Vagina (tissue), 2 donors: ENCODE results near the gene ISG15. TPM values are rescaled to one million over a fixed set of nuclear protein-coding genes. Genes with fewer than 3 reads are reported as not detected.

Source experiments
- DNase-seq, 2 donors: peaks; one replicate each; pipeline ENCODE4 v3.0.0-alpha.2; 2017; ENCODE audit errors: extremely low spot score in 2 of 2
- H3K27ac ChIP-seq: fragments of 200-600 bp; sonication (generic); one replicate; pipeline ENCODE4 v1.5.1; 2019
- H3K27me3 ChIP-seq: fragments of 200-600 bp; sonication (generic); one replicate; pipeline ENCODE4 v1.5.1; 2019
- H3K36me3 ChIP-seq, 2 donors: fragments of 200-600 bp; sonication (generic); one replicate each; pipeline ENCODE4 v1.5.1; 2017 to 2019
- H3K4me1 ChIP-seq: fragments of 200-600 bp; sonication (generic); one replicate; pipeline ENCODE4 v1.5.1; 2019
- H3K4me3 ChIP-seq, 2 donors: fragments of 200-600 bp; sonication (generic); 1 replicate in 1 of 2; 2 replicates in 1 of 2; pipeline ENCODE4 v1.5.1; 2016 to 2019
- H3K9me3 ChIP-seq: fragments of 200-600 bp; sonication (generic); one replicate; pipeline ENCODE4 v1.5.1; 2019
- POLR2A ChIP-seq, 2 donors: fragments of 450-650 bp; IDR thresholded peaks; one replicate each; pipeline ENCODE4 v1.6.1; 2017; ENCODE audit warnings: antibody characterized with exemption in 2 of 2, mild to moderate bottlenecking in 2 of 2, moderate library complexity in 2 of 2
- POLR2AphosphoS5 ChIP-seq, 2 donors: sonication (generic); formaldehyde crosslinking; IDR thresholded peaks; one replicate each; pipeline ENCODE4 v1.9.0; 2017; ENCODE audit warnings: antibody characterized with exemption in 2 of 2, mild to moderate bottlenecking in 2 of 2, low read depth in 1 of 2; ENCODE audit not compliant: insufficient read depth in 1 of 2
- intact Hi-C: fragments of 100-400 bp; cut with DNase I; formaldehyde crosslinking; loops from one replicate; pipeline ENCODE4 v1.15.1; 2023
- total RNA-seq: library from RNA; depleted of rRNA; stranded (reverse); fragments of >200 nt; gene quantifications from one replicate; pipeline ENCODE4 v1.2.3, GENCODE V29; 2016
- TF ChIP-seq, protein P1 (sequence below), 3 experiments: fragments of 450-650 bp in 2 of 3; fragments of 200-600 bp in 1 of 3; sonication (generic) in 1 of 3; IDR thresholded peaks; one replicate each; pipeline ENCODE4 v1.5.1; 2017 to 2019; ENCODE audit warnings: antibody characterized with exemption in 3 of 3, mild to moderate bottlenecking in 2 of 3, moderate library complexity in 2 of 3

ISG15 gene
- 29.0 TPM for total RNA-seq

DNA sequence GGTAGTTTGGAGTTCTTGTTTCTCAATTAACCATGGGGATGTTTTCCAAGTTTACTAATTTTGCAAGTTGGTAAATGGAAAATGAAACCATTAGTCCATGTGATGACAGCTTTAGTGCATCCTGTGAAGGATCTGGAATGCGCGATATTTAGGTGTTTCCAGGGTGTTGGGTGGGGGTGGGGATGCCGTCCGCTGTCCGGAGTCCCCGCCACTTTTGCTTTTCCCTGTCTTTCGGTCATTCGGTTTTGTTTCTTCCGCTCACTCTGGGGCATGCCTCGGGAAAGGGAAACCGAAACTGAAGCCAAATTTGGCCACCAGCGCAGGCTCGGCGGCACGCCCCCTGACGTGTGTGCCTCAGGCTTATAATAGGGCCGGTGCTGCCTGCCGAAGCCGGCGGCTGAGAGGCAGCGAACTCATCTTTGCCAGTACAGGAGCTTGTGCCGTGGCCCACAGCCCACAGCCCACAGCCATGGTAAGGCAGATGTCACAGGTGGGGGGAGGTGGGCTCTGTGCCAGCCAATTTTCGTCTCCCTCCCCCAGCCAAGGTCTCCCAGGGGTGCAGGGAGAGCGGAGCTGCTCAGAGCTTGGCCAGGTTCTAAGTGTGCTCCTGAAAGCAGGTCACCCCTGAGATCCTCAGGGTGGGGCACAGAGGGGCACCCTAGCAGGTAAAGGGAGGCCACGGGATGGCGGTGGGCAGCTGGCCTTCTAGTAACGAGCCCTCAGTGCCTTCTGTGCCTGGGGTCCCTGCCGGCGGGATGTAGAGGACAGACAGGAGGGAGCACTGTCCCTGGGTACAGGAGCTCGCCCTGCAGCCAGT lies at the start of gene ISG15:
Gene ISG15, plus strand, starts transcription at position 393 of the 817 bp plus-strand sequence. Its CDS starts 77 bp downstream, at position 470.
- Histone ChIP-seq H3K4me3 (peak within 1 kb of the TSS; percentile 66 to 88), H3K27me3 (no peaks in the 10 kb centered on the region), H3K36me3 (no peaks in the 10 kb centered on the region), H3K9me3 (no peaks in the 10 kb centered on the region), H3K4me1 (peaks cover 22% of the 10 kb centered on the region), H3K27ac (peak within 1 kb of the TSS; percentile 84)
- DNase-seq = no peak
- intact Hi-C loops = no loop called here
- TF ChIP-seq, protein P1, sequence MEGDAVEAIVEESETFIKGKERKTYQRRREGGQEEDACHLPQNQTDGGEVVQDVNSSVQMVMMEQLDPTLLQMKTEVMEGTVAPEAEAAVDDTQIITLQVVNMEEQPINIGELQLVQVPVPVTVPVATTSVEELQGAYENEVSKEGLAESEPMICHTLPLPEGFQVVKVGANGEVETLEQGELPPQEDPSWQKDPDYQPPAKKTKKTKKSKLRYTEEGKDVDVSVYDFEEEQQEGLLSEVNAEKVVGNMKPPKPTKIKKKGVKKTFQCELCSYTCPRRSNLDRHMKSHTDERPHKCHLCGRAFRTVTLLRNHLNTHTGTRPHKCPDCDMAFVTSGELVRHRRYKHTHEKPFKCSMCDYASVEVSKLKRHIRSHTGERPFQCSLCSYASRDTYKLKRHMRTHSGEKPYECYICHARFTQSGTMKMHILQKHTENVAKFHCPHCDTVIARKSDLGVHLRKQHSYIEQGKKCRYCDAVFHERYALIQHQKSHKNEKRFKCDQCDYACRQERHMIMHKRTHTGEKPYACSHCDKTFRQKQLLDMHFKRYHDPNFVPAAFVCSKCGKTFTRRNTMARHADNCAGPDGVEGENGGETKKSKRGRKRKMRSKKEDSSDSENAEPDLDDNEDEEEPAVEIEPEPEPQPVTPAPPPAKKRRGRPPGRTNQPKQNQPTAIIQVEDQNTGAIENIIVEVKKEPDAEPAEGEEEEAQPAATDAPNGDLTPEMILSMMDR (IDR thresholded peaks at IDR 0.05) = no peak
- TF ChIP-seq POLR2AphosphoS5 (IDR thresholded peaks at IDR 0.05; ENCODE audit: insufficient read depth in 1 of 2, low read depth in 1 of 2) (peak; percentile 96), POLR2A (IDR thresholded peaks at IDR 0.05) (peak in 1 of 2 donors; percentile 74)

DNA sequence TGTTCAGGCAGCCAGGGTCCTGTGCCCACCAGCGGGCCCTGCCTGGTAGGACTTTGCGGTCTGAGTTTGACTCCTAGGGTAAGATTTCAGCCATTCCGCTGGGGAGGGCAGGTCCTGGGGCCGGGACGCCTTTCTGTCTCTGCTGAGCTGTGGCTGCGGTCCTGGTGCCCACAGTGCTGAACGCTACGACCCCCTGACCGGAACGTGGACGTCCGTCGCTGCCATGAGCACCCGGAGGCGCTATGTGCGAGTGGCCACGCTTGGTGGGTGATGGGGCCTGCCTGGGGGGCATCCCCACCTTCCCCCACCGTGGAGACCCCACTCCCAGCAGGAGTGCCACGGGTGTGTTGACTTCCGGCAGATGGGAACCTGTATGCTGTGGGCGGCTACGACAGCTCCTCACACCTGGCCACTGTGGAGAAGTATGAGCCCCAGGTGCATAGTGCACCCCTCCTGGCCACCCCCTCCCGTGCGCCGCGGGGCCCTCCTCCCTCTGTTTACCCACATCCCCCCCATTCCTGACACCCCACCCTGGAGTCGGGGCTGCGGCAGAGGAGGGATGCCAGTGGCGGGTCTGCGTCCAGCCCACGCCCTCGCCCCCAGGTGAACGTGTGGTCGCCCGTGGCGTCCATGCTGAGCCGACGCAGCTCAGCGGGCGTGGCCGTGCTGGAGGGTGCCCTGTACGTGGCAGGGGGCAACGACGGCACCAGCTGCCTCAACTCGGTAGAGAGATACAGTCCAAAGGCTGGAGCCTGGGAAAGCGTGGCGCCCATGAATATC lies 49.4 kb upstream of the ISG15 start:
- H3K36me3 ChIP-seq = peaks cover 0 to 5% of the 10 kb centered on the region in 2 donors
- H3K9me3 ChIP-seq = no peaks in the 10 kb centered on the region
- H3K27me3 ChIP-seq = no peaks in the 10 kb centered on the region
- no peak overlapping the region for H3K27ac ChIP-seq
- TF ChIP-seq POLR2AphosphoS5 (IDR thresholded peaks at IDR 0.05; ENCODE audit: insufficient read depth in 1 of 2, low read depth in 1 of 2) (no peak), POLR2A (IDR thresholded peaks at IDR 0.05) (no peak)
- TF ChIP-seq, protein P1 (IDR thresholded peaks at IDR 0.05) = no peak
- H3K4me1 ChIP-seq = peaks cover 38% of the 10 kb centered on the region
- intact Hi-C loops = loop anchor here (5.0 kb wide), 1 partner anchor 57 kb away; no protein-coding TSS in a partner anchor
- H3K4me3 ChIP-seq = no peak overlapping the region
- DNase-seq = no peak

DNA sequence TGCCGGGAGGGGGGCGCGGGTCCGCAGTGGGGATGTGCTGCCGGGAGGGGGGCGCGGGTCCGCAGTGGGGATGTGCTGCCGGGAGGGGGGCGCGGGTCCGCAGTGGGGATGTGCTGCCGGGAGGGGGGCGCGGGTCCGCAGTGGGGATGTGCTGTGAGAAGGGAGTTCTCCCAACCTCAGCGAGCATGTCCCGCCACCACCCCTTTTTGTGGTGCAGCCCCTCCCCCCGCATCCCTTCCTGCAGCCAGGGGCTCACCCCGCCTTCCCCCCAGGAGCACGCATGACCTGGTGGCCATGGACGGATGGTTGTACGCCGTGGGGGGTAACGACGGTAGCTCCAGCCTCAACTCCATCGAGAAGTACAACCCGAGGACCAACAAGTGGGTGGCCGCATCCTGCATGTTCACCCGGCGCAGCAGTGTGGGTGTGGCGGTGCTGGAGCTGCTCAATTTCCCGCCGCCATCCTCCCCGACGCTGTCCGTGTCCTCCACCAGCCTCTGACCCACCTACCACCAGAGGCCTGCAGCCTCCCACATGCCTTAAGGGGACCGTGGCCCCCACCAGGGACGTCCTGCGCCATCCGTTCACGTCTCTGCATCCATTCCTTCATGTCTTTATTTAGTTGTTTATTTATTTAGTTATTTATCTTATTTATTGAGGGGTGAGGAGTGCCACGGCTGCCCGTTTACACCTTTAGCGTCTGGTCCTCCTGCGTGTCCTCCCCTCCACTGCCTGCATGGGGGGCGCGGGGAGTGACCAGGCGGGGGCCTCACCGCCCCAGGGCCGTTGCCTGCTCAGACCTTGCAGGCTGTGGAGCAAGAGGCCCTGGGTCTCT lies 48.4 kb upstream of the ISG15 start:
- no peak overlapping the region for H3K4me3 ChIP-seq
- peaks cover 0 to 5% of the 10 kb centered on the region in 2 donors for H3K36me3 ChIP-seq
- TF ChIP-seq POLR2A (IDR thresholded peaks at IDR 0.05) = no peak
- TF ChIP-seq POLR2AphosphoS5 (IDR thresholded peaks at IDR 0.05; ENCODE audit: insufficient read depth in 1 of 2, low read depth in 1 of 2) = no peak
- TF ChIP-seq, protein P1 (IDR thresholded peaks at IDR 0.05) = no peak
- no peaks in the 10 kb centered on the region for H3K9me3 ChIP-seq
- DNase-seq = no peak
- H3K27ac ChIP-seq = no peak overlapping the region
- no peaks in the 10 kb centered on the region for H3K27me3 ChIP-seq
- intact Hi-C loops = loop anchor here (5.0 kb wide), 1 partner anchor 58 kb away; no protein-coding TSS in a partner anchor
- H3K4me1 ChIP-seq = peaks cover 33% of the 10 kb centered on the region

DNA sequence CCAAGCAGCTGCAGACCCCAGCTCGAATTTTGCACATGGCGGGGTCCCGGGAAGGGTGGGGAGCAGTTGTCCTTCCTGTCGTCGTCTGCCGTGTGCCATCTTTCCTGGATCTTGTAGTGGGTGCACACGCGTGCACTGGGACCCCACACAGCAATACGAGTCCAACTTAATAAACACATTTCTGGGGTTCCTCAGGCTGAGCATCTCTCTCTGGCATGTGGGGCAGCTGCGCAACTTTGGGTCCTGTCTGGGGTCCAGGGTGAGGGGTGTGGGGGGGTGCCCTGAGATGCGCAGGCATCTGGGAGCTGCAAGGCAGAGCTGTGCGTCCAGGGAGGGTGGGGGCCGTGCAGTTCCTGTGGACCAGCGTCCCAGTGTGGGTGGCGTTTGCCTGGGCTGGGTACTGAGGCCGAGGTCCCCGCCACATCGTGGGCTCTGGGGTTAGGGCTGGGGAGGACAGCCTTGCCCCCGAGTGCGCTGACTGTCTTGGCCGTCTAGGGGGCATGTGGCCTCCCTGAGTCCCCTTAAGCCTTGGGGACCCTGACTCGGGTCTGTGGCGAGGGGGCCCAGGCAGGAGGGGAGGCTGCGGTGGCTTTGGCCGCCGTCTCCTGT lies 47.7 kb upstream of the ISG15 start:
- intact Hi-C loops = no loop called here
- peaks cover 0 to 5% of the 10 kb centered on the region in 2 donors for H3K36me3 ChIP-seq
- H3K9me3 ChIP-seq = no peaks in the 10 kb centered on the region
- H3K27me3 ChIP-seq = no peaks in the 10 kb centered on the region
- DNase-seq = no peak
- TF ChIP-seq POLR2A (IDR thresholded peaks at IDR 0.05) (no peak), POLR2AphosphoS5 (IDR thresholded peaks at IDR 0.05; ENCODE audit: insufficient read depth in 1 of 2, low read depth in 1 of 2) (no peak)
- TF ChIP-seq, protein P1 (IDR thresholded peaks at IDR 0.05) = no peak
- peaks cover 29% of the 10 kb centered on the region for H3K4me1 ChIP-seq
- H3K4me3 ChIP-seq = peak overlapping the region in 1 of 2 donors; percentile 75
- peak overlapping the region; percentile 97 for H3K27ac ChIP-seq
